ENCODE data around the gene RELL1.

Gene RELL1

DNA sequence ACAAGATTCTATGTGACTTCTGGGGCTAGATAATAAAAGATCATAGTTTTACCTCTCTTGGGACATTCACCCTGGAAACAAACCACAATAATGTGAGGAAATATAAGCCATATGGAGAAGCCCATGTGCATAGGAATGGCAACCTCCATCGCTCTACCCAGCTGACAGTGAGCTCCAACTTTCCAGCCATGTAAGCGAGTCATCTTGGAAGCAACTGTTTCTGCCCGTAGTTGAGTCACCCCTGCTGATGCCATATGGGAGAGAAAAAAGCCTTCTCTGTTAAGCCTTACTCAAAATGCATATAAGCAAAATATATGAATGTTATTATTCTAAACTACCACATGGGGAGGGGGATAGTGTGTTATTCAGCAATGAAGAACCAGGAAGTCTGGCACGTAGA is 31.4 kb upstream of the RELL1 start:
- TF ChIP-seq, protein P1, sequence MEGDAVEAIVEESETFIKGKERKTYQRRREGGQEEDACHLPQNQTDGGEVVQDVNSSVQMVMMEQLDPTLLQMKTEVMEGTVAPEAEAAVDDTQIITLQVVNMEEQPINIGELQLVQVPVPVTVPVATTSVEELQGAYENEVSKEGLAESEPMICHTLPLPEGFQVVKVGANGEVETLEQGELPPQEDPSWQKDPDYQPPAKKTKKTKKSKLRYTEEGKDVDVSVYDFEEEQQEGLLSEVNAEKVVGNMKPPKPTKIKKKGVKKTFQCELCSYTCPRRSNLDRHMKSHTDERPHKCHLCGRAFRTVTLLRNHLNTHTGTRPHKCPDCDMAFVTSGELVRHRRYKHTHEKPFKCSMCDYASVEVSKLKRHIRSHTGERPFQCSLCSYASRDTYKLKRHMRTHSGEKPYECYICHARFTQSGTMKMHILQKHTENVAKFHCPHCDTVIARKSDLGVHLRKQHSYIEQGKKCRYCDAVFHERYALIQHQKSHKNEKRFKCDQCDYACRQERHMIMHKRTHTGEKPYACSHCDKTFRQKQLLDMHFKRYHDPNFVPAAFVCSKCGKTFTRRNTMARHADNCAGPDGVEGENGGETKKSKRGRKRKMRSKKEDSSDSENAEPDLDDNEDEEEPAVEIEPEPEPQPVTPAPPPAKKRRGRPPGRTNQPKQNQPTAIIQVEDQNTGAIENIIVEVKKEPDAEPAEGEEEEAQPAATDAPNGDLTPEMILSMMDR (conservative IDR thresholded peaks at IDR 0.05; ENCODE audit: low read length), result no peak
- peak; percentile 93 for DNase-seq (ENCODE audit: low read depth)
- H3K4me3 ChIP-seq (ENCODE audit: low read length), result no peak overlapping the region

DNA sequence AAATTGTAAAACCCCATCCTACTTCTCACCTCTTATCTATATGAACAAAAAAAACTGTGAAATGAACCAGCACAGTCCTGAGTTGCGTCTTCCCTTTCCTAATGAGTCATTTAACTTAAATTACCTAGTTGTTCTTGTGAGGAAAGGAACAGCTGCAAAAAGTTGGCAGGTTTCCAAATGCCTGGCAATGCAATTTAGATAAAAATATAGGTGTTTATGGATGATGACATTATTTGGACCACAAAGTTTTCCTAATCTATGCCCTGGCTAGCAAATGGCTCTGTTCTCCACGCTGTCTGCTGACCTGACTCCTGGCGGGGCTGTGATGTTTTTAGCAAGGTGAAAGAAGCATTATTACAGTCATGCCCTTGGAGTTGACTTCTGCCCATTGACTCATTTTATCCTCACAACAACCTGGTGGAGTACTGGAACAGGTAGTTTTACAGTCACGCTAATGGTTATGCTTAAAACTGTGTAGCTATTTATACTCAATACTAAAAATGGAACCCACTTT is 29.8 kb upstream of the RELL1 start:
- no peak for DNase-seq (ENCODE audit: low read depth)
- TF ChIP-seq, protein P1 (conservative IDR thresholded peaks at IDR 0.05; ENCODE audit: low read length), result no peak
- no peak overlapping the region for H3K4me3 ChIP-seq (ENCODE audit: low read length)

DNA sequence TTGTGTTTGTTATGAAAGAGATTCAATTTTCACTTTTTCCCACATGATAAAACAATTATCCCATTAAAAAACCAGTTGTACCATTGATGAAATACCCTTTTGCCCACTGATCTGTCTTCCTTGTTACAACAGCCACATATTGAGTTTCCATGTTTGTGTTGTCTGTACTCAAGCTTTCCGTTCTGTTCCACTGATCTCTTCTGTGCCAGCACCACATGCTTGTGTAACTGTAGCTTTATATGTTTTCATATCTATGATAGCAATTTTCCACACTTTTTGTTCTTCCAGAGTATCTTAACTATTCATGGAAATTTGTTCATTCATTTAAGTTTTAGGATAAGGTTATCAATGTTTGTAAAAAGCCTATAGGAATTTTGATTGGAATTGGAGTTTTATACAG is 24.3 kb upstream of the RELL1 start:
- DNase-seq (ENCODE audit: low read depth), result no peak
- TF ChIP-seq, protein P1 (conservative IDR thresholded peaks at IDR 0.05; ENCODE audit: low read length), result no peak

DNA sequence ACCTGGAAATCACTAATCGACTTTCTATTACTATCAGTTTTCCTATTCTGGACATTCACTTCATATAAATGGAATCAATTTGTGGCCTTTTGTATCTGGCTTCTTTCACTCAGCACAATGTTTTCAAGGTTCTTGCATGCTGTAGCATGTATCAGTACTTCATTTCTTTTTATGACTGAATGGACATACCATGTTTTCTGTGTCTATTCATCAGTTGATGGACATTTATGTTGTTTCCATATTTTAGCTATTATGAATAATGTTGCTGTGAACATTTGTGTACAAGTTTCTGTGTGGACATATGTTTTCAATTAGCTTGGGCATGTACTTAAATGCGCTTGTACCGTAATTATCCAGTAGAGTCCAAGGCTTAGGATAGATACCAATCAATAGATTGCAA is 19.9 kb upstream of the RELL1 start:
- no peak overlapping the region for H3K4me3 ChIP-seq (ENCODE audit: low read length)
- TF ChIP-seq, protein P1 (conservative IDR thresholded peaks at IDR 0.05; ENCODE audit: low read length), result no peak
- no peak for DNase-seq (ENCODE audit: low read depth)

More for the DNA sequence above, 24.3 kb upstream of the RELL1 start:
- H3K4me3 ChIP-seq (ENCODE audit: low read length), result no peak overlapping the region

DNA sequence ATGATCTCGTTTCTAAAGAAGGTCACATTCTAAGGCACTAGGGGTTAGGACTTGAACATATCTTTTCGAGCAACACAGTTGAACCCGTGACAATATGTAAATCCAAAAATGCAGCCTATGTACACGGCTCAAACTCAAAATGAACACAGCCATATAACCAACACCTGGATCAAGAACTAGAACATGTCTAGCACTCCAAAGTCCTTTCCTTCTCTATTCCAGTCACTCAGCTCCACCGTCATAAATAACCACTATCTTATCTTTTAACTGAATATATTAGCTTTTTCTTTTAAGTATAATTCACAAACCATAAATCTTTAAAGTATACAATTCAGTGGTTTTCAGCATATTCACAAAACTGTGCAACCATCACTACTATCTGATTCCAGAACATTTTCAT is 19.4 kb upstream of the RELL1 start:
- H3K4me3 ChIP-seq (ENCODE audit: low read length), result no peak overlapping the region
- TF ChIP-seq, protein P1 (conservative IDR thresholded peaks at IDR 0.05; ENCODE audit: low read length), result no peak
- DNase-seq (ENCODE audit: low read depth), result no peak

DNA sequence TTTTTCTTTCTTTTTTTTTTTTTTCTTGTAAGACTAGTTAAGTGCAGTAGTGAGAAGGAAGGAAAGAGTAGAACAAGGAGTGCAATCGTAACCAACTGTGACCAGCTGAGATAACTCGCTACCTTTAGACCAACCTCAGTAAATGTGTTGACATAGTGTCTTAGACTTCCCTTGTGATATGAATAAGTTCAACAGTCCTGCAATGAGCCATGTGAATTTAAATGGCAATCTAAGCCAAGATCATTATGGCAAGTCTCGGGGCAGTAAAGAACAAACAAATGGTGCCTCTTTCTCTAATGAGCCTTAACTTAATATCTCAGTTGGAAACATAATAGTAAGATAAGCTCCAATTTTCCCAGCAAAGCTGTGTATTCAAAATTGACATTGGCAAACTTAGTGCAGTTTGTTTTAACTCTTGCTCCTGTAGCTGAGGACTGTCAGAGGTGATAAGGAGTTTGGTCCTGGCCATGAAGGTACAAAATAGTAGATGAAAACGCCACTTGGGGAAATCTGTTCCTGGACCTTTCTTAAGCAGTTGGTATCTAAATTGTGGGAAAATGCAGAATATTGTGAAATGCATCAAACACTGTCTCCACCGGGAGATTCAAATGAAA is 13.8 kb upstream of the RELL1 start:
- no peak for DNase-seq (ENCODE audit: low read depth)
- TF ChIP-seq, protein P1 (conservative IDR thresholded peaks at IDR 0.05; ENCODE audit: low read length), result no peak
- no peak overlapping the region for H3K4me3 ChIP-seq (ENCODE audit: low read length)

DNA sequence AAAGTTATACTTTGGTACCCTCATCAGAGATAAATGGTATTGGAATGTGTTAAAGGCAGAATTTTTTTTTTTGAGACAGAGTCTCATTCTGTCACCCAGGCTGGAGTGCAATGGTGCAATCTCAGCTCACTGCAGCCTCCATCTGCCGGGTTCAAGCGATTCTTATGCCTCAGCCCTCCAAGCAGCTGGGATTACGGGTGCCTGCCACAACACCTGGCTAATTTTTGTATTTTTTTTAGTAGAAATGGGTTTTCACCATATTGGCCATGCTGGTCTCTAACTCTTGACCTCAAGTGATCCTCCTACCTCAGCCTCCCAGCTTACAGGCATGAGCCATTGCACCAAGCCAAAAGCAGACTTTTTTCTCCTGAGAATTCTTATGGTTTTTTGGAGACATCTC is 11.4 kb upstream of the RELL1 start:
- TF ChIP-seq, protein P1 (conservative IDR thresholded peaks at IDR 0.05; ENCODE audit: low read length), result no peak
- no peak overlapping the region for H3K4me3 ChIP-seq (ENCODE audit: low read length)
- DNase-seq (ENCODE audit: low read depth), result no peak
